ENCODE results near the gene VDR. TPM values are rescaled to one million over a fixed set of nuclear protein-coding genes. Genes with fewer than 3 reads are reported as not detected.
A peak's percentile ranks its signal among the peaks of the same experiment; 100 is the strongest.

VDR gene
- total RNA-seq, 4 donors from 2014 or later, result 75.1 to 193 (median 156) TPM

- Histone ChIP-seq H3K4me1 (no peaks in the 10 kb centered on the region), H3K9me3 (no peaks in the 10 kb centered on the region), H3K27me3 (no peaks in the 10 kb centered on the region), H3K4me3 (no peak overlapping the region), H3K36me3 (no peaks in the 10 kb centered on the region), H3K27ac (no peak overlapping the region)
- no peak for DNase-seq
- no peak for TF ChIP-seq POLR2A (IDR thresholded peaks at IDR 0.05)
- TF ChIP-seq, protein P1, sequence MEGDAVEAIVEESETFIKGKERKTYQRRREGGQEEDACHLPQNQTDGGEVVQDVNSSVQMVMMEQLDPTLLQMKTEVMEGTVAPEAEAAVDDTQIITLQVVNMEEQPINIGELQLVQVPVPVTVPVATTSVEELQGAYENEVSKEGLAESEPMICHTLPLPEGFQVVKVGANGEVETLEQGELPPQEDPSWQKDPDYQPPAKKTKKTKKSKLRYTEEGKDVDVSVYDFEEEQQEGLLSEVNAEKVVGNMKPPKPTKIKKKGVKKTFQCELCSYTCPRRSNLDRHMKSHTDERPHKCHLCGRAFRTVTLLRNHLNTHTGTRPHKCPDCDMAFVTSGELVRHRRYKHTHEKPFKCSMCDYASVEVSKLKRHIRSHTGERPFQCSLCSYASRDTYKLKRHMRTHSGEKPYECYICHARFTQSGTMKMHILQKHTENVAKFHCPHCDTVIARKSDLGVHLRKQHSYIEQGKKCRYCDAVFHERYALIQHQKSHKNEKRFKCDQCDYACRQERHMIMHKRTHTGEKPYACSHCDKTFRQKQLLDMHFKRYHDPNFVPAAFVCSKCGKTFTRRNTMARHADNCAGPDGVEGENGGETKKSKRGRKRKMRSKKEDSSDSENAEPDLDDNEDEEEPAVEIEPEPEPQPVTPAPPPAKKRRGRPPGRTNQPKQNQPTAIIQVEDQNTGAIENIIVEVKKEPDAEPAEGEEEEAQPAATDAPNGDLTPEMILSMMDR (IDR thresholded peaks at IDR 0.05), result no peak
Measured at GRCh38 chr12:47920913-47921312, 16.1 kb upstream of the VDR start.

DNA sequence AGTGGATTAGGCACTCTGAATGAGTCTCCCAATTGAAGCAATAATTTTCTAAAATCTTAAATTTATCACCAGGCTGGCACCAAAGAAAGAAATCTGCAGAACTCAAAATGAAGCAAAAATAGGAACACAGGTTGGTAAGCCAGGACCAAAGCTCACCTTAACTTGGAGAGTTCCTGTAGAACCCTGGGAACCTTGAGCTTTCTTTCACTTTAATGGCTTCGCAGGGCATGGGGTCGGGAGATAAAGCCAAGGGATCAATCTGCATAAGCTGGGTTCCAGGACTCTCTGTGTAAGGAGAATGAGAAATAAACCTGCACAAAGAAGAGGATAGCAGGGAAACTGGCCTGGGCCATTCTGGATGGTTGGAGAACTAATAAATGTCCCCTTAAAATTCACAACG lies 8.3 kb upstream of the VDR start:
- Histone ChIP-seq H3K27ac (peak overlapping the region in 2 of 4 donors; percentile 57 to 87), H3K27me3 (no peaks in the 10 kb centered on the region), H3K4me1 (peaks cover 0 to 11% (median 0%) of the 10 kb centered on the region in 4 donors), H3K9me3 (no peaks in the 10 kb centered on the region), H3K36me3 (no peaks in the 10 kb centered on the region), H3K4me3 (no peak overlapping the region)
- TF ChIP-seq, protein P1 (IDR thresholded peaks at IDR 0.05), result no peak
- TF ChIP-seq POLR2A (IDR thresholded peaks at IDR 0.05), result no peak
- no peak for DNase-seq

GRCh38 chr12:47912556-47912955 lies 7.8 kb upstream of the VDR start:
- H3K27ac ChIP-seq, result peak overlapping the region in 3 of 4 donors; percentile 45 to 87 (median 70)
- no peaks in the 10 kb centered on the region for H3K9me3 ChIP-seq
- H3K36me3 ChIP-seq, result no peaks in the 10 kb centered on the region
- H3K27me3 ChIP-seq, result no peaks in the 10 kb centered on the region
- TF ChIP-seq, protein P1 (IDR thresholded peaks at IDR 0.05), result no peak
- TF ChIP-seq POLR2A (IDR thresholded peaks at IDR 0.05), result peak in 1 of 2 donors; percentile 8
- H3K4me3 ChIP-seq, result no peak overlapping the region
- peaks cover 0 to 11% (median 0%) of the 10 kb centered on the region in 4 donors for H3K4me1 ChIP-seq
- peak in 1 of 3 donors; percentile 61 for DNase-seq

GRCh38 chr12:47910981-47911380 lies 6.2 kb upstream of the VDR start:
- Histone ChIP-seq H3K27ac (peak overlapping the region in 1 of 4 donors; percentile 70), H3K4me3 (no peak overlapping the region), H3K27me3 (no peaks in the 10 kb centered on the region), H3K4me1 (peaks cover 0 to 15% (median 0%) of the 10 kb centered on the region in 4 donors), H3K36me3 (no peaks in the 10 kb centered on the region), H3K9me3 (no peaks in the 10 kb centered on the region)
- DNase-seq, result no peak
- TF ChIP-seq POLR2A (IDR thresholded peaks at IDR 0.05), result no peak
- TF ChIP-seq, protein P1 (IDR thresholded peaks at IDR 0.05), result no peak

GRCh38 chr12:47910486-47910885 lies 5.7 kb upstream of the VDR start:
- H3K36me3 ChIP-seq, result no peaks in the 10 kb centered on the region
- no peak for DNase-seq
- H3K4me3 ChIP-seq, result no peak overlapping the region
- no peak for TF ChIP-seq POLR2A (IDR thresholded peaks at IDR 0.05)
- TF ChIP-seq, protein P1 (IDR thresholded peaks at IDR 0.05), result no peak
- H3K9me3 ChIP-seq, result no peaks in the 10 kb centered on the region
- H3K27ac ChIP-seq, result no peak overlapping the region
- peaks cover 0 to 16% (median 0%) of the 10 kb centered on the region in 4 donors for H3K4me1 ChIP-seq
- H3K27me3 ChIP-seq, result no peaks in the 10 kb centered on the region
